Stimulated activated CD4-positive, alpha-beta T cell treated with anti-CD3 and anti-CD28 coated beads, Interleukin-15, amount 100 ng/mL, for 48 hours (primary cell): ENCODE results near the gene B4GALT1.

Experiments used
- DNase-seq, 2 donors: peaks; one replicate each; pipeline ENCODE4 v3.0.0-alpha.2; 2020; ENCODE audit warnings: low read depth in 2 of 2

The B4GALT1 gene

DNA sequence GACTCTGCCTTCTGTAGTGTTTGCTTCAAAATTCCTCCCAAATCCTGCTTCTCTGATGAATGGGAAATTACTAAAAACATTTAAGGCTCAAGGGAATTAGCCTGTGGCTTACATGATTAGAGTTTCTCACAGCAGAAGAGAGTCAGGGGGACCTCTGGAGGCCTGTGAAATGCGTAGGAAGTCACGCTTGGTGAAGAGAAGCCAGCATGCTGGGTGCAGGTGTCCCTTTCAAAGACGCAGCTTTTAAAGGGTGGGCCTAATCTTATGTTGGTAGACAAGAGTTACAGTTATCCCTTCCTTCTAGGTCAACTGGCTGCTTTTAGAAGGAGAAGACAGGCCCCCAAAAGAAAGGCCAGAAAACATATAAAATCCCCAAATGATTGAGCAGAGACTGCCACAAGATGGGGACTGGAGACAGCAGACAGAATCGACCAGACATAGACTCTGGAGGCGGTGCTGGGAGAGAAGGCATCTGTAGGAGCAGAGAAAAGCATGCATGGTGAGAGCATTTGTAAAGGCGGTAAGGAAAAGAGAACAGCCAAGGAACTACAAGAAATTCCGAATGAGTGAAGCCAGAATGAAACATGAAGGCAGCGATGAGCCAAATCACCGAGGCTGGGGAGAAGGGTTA is 42.3 kb downstream of the B4GALT1 start:
- no peak for DNase-seq

GRCh38 chr9:33124046-33124445 is 43.1 kb downstream of the B4GALT1 start:
- DNase-seq, result no peak

- no peak for DNase-seq
Measured at GRCh38 chr9:33123407-33124031, 43.6 kb downstream of the B4GALT1 start.

- DNase-seq, result no peak
Measured at GRCh38 chr9:33120620-33121019, 46.5 kb downstream of the B4GALT1 start.

GRCh38 chr9:33117796-33118195 is 49.3 kb downstream of the B4GALT1 start:
- DNase-seq, result no peak

GRCh38 chr9:33117306-33117705 is 49.8 kb downstream of the B4GALT1 start:
- no peak for DNase-seq

DNA sequence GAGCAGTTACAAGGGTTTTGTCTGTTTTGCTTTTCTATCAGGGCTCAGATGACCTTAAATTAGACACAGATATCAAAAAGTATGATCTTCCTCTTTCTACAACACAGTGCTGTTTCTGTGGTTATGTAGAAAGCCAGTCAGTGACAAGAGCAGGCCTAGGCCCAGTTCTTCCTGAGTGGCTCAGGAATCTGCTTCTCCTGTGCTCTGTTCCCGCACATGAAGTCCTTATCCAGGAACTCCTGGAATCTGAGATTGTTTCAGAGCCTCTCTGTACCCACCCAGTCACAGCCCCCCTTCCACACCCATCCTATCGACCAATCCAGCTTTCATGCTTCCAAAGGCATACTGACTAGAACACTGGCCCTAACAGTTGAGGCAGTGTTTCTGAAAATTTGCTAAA is 50.3 kb downstream of the B4GALT1 start:
- no peak for DNase-seq

DNA sequence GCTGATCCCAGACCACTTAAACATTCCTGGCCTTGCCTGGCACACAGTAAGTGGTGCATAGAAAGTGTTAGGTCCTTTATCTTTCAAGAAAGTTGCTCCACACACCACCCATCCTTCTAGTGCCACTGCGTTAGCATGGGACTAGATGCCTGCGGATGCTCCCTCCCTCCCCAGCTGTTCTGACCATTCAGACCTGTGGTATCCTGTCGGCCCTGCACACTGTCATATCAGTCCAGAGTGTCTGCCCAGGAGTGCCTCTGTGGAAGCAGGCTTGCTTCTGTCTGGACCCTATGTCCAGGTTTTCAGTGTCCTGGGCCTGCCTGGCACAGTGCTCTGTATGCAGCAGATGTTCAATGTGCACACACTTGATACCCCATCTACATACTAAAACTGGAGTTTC is 52.4 kb downstream of the B4GALT1 start:
- no peak for DNase-seq

DNA sequence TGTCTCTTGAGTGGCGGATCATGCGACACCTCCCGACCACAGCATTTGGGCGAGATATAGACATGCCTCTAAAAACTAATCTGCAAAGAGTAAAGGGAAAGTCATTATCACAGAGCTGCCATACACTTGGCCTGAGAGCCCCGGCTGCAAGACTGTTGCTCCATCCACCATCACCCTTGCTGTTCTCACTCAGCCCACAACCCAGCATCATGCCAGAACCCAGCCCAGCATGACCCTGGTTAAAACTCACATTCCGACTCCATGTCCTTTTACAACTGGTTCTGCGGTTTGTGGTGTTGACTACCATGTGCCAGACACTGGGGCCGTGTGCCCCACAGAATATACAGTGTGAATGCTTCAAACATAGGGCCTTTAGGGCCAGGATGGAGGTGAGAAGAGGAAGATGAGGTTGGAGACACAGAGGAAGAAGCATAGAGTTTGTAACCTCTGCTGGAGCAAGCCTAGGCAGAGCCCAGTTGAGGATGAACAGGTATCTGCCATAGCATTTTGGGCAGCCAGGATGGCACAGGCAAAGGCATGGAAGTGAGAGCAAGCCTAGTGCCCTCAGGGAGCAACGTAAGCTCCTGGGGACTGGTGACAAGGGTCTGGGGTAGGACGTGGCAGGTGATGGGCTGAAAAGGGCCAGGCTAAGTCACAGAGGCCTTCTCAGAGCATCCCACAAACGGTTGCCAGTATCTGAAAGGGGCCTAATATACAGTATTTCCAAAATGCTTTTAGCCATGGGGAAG is 53.2 kb downstream of the B4GALT1 start:
- DNase-seq, result no peak

GRCh38 chr9:33112094-33112493 is 55.0 kb downstream of the B4GALT1 start:
- no peak for DNase-seq

- no peak for DNase-seq
Measured at GRCh38 chr9:33111631-33112030, 55.5 kb downstream of the B4GALT1 start.

- DNase-seq, result no peak
Measured at GRCh38 chr9:33110686-33111085, 56.5 kb downstream of the B4GALT1 start.

GRCh38 chr9:33109850-33110595 is 57.1 kb downstream of the B4GALT1 start:
- DNase-seq, result no peak

DNA sequence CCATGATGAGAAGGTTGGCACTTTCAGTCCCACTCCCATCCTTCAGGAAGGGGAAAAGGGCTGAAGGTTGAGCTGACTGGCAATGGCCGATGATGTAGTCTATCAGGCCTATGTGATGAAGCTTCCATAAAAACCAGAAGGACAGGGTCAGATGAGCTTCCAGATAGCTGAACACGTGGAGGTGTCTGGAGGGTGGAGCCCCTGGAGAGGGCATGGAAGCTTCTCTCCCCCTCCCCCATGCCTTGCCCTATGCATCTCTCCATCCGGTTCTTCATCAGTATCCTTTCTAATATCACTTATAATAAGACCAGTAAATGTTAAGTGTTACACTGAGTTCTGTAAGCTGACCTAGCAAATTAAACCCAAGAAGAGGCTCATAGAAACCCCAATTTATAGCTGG is 58.0 kb downstream of the B4GALT1 start:
- no peak for DNase-seq

DNA sequence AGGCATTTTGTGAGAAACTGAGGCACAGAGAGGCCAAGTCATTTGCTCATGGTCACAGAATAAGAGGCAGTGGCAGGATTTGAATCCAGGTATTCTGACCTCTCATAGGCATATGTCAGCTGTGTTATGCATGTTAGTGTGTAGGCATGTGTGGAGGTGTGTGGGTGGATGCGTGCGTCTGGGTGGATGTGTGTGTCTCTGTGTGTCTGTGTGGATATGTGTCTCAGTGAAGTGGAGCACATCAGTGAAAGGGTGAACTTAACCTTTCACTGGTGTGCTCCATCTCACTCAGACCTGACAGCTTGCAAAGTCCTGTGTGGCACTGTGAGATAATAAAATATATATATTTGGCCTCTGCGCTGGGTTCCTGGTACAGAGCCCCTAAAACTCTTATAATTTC is 58.7 kb downstream of the B4GALT1 start:
- DNase-seq, result no peak

DNA sequence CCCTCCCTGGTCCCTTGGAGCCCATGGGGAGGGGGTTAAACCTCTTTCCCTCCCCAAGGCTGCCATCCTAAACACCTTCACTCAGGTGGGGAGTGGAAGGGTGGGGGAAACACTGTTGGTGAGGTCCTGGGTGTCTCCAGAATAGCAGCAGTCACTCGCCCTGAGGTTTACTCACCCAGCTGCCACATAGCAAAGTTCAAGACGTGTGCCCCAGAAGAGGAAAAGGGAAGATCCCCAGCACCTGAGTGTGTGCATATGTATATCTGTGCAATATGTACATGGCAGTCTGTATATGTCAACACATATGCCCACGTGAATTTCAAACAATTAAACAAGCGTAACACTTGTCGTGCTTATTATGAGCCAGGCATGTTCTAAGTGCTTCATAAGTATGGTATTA is 59.4 kb downstream of the B4GALT1 start:
- DNase-seq, result no peak

GRCh38 chr9:33106827-33107621 is 60.1 kb downstream of the B4GALT1 start:
- DNase-seq, result no peak

DNA sequence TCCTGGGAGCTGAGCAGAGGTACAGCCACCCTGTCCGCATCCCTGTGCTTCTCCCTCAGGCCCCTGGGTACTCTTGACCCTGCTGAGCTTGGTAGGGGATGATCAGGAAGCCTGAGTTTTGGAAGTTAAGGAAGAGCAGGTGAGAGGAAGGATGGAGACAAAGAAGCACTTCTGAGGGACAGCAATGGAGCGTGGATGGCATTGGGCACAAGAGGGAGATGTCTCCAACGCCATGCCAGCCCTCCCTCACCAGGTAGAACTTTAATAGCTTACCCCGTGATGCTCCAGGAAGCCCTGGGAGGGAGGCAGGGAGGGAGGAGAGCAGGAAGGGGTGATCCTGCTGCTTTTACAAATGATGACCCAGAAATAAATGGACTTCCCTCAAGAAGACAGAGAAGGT is 60.8 kb downstream of the B4GALT1 start:
- DNase-seq, result no peak

DNA sequence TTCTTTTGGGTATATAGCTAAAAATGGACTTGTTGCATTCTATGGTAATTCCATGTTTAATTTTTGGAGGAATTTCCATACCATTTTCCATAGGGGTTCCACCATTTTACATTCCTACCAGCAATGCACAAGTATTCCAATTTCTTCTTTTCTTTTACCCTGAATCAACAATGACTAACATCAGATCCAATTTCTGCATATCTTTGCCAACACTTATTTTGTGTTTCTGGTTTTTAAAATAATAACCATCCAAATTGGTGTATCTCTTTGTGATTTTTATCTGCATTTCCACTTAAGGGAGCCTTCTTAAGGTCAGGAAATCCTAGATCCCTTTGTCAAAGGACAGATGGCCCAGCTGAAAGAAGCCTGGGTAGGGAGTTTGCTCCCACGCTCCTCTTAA is 61.2 kb downstream of the B4GALT1 start:
- no peak for DNase-seq

DNA sequence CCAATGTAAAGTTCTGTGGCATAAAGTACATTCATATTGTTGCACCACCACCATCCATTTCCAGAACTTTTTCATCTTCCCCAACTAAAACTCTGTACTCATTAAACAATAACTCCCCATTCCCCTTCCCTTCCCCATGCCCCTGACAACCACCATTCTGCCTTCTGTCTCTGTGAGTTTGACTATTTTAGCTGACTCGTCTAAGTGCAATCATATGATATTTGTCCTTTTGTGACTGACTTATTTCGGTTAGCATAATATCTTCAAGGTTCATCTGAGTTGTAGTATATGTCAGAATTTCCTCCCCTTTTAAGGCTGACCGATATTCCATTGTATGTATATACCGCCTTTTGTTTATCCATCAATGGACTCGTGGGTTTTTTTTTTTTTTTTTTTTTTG is 61.6 kb downstream of the B4GALT1 start:
- DNase-seq, result no peak

DNA sequence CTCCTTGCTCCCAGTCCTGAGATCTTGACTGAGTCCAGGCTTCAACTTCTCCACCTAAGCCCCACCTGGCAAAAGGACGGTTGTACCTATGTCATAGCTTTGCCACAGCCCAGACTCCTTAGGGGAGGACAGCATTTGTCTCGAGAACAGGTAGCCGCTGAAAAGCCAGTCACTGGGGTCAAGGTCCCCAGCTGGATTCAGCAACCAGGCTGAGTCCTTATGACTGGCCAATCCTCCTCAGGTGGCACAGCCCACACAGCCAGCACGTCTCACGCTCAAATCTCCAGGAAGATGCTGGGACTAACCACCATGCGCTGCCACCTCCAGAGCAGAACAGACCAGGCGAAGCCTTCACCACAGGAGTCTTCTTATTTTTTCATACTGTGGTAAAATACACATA is 62.7 kb downstream of the B4GALT1 start:
- no peak for DNase-seq
